K562 (cell line): ENCODE data around the gene PADI4. TPM values are rescaled to one million over a fixed set of nuclear protein-coding genes. Genes with fewer than 3 reads are reported as not detected.

Source experiments
- ATAC-seq: fragments of 200-7000 bp; cut with Tn5 transposase; 3 replicates; pipeline ENCODE4 v1.9.1; 2020; ENCODE audit warnings: moderate library complexity
- BruUV-seq: library from RNA; stranded (reverse); fragments of 400-500 nt; replicated peaks from 2 replicates; lab custom pipeline; 2021; lab: Mats Ljungman, UMichigan
- CTCF ChIA-PET: fragments of 300-600 bp; formaldehyde crosslinking; extraction: SDS; loops from one replicate; lab custom pipeline; 2021; ENCODE audit warnings: low intra/inter-chr PET ratio; lab: Yijun Ruan, JAX
- POLR2A ChIA-PET: fragments of 300-600, 350-650 bp; sonication (Branson Sonifier 250); formaldehyde crosslinking; extraction: SDS; loops from one replicate; lab custom pipeline; 2021; ENCODE audit warnings: antibody characterized with exemption, inconsistent platforms; lab: Yijun Ruan, JAX
- DNase-seq, 4 experiments: peaks; one replicate each; pipeline versions ENCODE4 v3.0.0 to v3.0.0-alpha.2; 2011 to 2018; ENCODE audit warnings: low spot score in 3 of 4, mixed read lengths in 3 of 4; ENCODE audit errors: extremely low read depth in 1 of 4
- FAIRE-seq: peaks from 2 replicates; lab custom pipeline; 2011; peaks lifted over from hg19 to GRCh38; lab: Jason Lieb, UNC
- H2AFZ ChIP-seq: 2 replicates; pipeline ENCODE4 v1.6.0; 2011; ENCODE audit warnings: low read depth, low read length, control low read depth, inconsistent platforms
- H3K27ac ChIP-seq: fragments of 200-600 bp; 3 replicates; pipeline ENCODE4 v1.8.0; 2011; ENCODE audit warnings: low read depth, mild to moderate bottlenecking, control low read depth, inconsistent platforms, low read length, moderate library complexity, mixed read lengths; ENCODE audit errors: extremely low read depth
- H3K27me3 ChIP-seq, 2 experiments: fragments of 300-600 bp in 1 of 2; 2 replicates in 1 of 2; 3 replicates in 1 of 2; pipeline versions ENCODE4 v1.6.0 to v1.8.0; 2011; ENCODE audit warnings: inconsistent platforms in 2 of 2, low read length in 2 of 2, mild to moderate bottlenecking in 1 of 2, mixed read lengths in 1 of 2, moderate library complexity in 1 of 2; ENCODE audit not compliant: control insufficient read depth in 2 of 2, insufficient read depth in 2 of 2
- H3K36me3 ChIP-seq: fragments of 300-600 bp; 3 replicates; pipeline ENCODE4 v1.8.0; 2011; ENCODE audit warnings: mild to moderate bottlenecking, low read length, inconsistent platforms; ENCODE audit not compliant: control insufficient read depth, insufficient read depth
- H3K4me1 ChIP-seq, 2 experiments: fragments of 200-600 bp in 1 of 2; replicated peaks in 1 of 2; 2 replicates in 1 of 2; 3 replicates in 1 of 2; pipeline versions ENCODE4 v1.5.1 to v1.8.0; 2011; ENCODE audit warnings: inconsistent platforms in 2 of 2, low read length in 2 of 2, mild to moderate bottlenecking in 1 of 2, mixed read lengths in 1 of 2, moderate library complexity in 1 of 2; ENCODE audit not compliant: control insufficient read depth in 2 of 2, insufficient read depth in 2 of 2
- H3K4me2 ChIP-seq: 2 replicates; pipeline ENCODE4 v1.6.1; 2011; ENCODE audit warnings: low read length, control low read depth, inconsistent platforms, mixed read lengths; ENCODE audit not compliant: insufficient read depth
- H3K4me3 ChIP-seq: fragments of 200-600 bp; sonication (generic), shearing (Covaris generic); 2 replicates; pipeline ENCODE4 v1.5.1; 2016; ENCODE audit warnings: control low read depth, inconsistent platforms
- H3K79me2 ChIP-seq: fragments of 200-600 bp; 3 replicates; pipeline ENCODE4 v1.8.0; 2011; ENCODE audit warnings: low read length, inconsistent platforms; ENCODE audit not compliant: control insufficient read depth, insufficient read depth
- H3K9ac ChIP-seq, 2 experiments: 2 replicates each; pipeline versions ENCODE4 v1.6.0 to v1.6.1; 2011; ENCODE audit warnings: low read depth in 2 of 2, low read length in 2 of 2, control low read depth in 1 of 2, inconsistent platforms in 1 of 2, mild to moderate bottlenecking in 1 of 2, mixed read lengths in 1 of 2; ENCODE audit not compliant: insufficient read depth in 1 of 2
- H3K9me1 ChIP-seq: one replicate; pipeline ENCODE4 v1.6.0; 2011; ENCODE audit warnings: inconsistent platforms, mild to moderate bottlenecking, low read length, moderate library complexity; ENCODE audit not compliant: control insufficient read depth, insufficient read depth
- H3K9me3 ChIP-seq: replicated peaks from 2 replicates; pipeline ENCODE4 v1.5.1; 2011; ENCODE audit warnings: low read depth, low read length, inconsistent platforms; ENCODE audit not compliant: control insufficient read depth, insufficient read depth
- H4K20me1 ChIP-seq: replicated peaks from 2 replicates; pipeline ENCODE4 v1.6.1; 2011; ENCODE audit warnings: low read length, inconsistent platforms, mixed read lengths; ENCODE audit not compliant: control insufficient read depth, insufficient read depth
- CBX1 ChIP-seq: sonication (generic); IDR thresholded peaks from 2 replicates; pipeline ENCODE4 v1.6.1; 2016; ENCODE audit warnings: antibody characterized with exemption, low read depth, mild to moderate bottlenecking
- CREB3L1 ChIP-seq: fragments of 450-650 bp; IDR thresholded peaks from 2 replicates; pipeline ENCODE4 v1.6.1; 2014; ENCODE audit warnings: low read depth, mild to moderate bottlenecking, moderate library complexity, borderline replicate concordance
- CXXC5 ChIP-seq: fragments of 250-450 bp; sonication (Bioruptor Pico); IDR thresholded peaks from 2 replicates; pipeline ENCODE4 v1.8.0; 2022; ENCODE audit warnings: inconsistent platforms, mild to moderate bottlenecking, moderate library complexity
- GATAD2A ChIP-seq: fragments of 450-650 bp; IDR thresholded peaks from 2 replicates; pipeline ENCODE4 v1.6.1; 2017
- HDAC2 ChIP-seq: fragments of 450-650 bp; IDR thresholded peaks from 2 replicates; pipeline ENCODE4 v1.6.1; 2016; ENCODE audit warnings: mild to moderate bottlenecking
- HOXB6 ChIP-seq: fragments of 250-450 bp; sonication (Bioruptor Pico); IDR thresholded peaks from 2 replicates; pipeline ENCODE4 v1.5.1; 2022; ENCODE audit warnings: mild to moderate bottlenecking, borderline replicate concordance
- KDM1A ChIP-seq, 2 experiments: fragments of 450-650 bp; IDR thresholded peaks; 2 replicates each; pipeline ENCODE4 v1.6.1; 2016; ENCODE audit warnings: mild to moderate bottlenecking in 2 of 2
- MEF2A ChIP-seq: IDR thresholded peaks from 2 replicates; pipeline ENCODE4 v1.6.1; 2011; ENCODE audit warnings: low read depth, mild to moderate bottlenecking, low read length, moderate library complexity; ENCODE audit not compliant: control insufficient read depth
- POU5F1 ChIP-seq: fragments of 150-350 bp; IDR thresholded peaks from 2 replicates; pipeline ENCODE4 v1.6.1; 2014; ENCODE audit warnings: borderline replicate concordance, low read length, low read depth, mild to moderate bottlenecking; ENCODE audit not compliant: partially characterized antibody
- RBM25 ChIP-seq: fragments of 200-400 bp; formaldehyde crosslinking; IDR thresholded peaks from 2 replicates; pipeline ENCODE4 v1.6.1; 2018; ENCODE audit warnings: low read length, low read depth, moderate library complexity; ENCODE audit not compliant: severe bottlenecking
- RCOR1 ChIP-seq, 2 experiments: IDR thresholded peaks; 2 replicates each; pipeline ENCODE4 v1.6.1; 2012; ENCODE audit warnings: low read depth in 2 of 2, low read length in 2 of 2, borderline replicate concordance in 1 of 2, improper control_type of control experiment in 1 of 2
- SMARCA5 ChIP-seq: fragments of 450-650 bp; IDR thresholded peaks from 2 replicates; pipeline ENCODE4 v1.6.1; 2016
- ZKSCAN1 ChIP-seq: fragments of 150-350 bp; IDR thresholded peaks from 2 replicates; pipeline ENCODE4 v1.6.1; 2016; ENCODE audit warnings: low read depth, low read length
- ZNF24 ChIP-seq: fragments of 450-650 bp; IDR thresholded peaks from 2 replicates; pipeline ENCODE4 v1.6.1; 2016
- ZNF41 ChIP-seq: fragments of 250-450 bp; sonication (Bioruptor Pico); conservative IDR thresholded peaks from 2 replicates; pipeline ENCODE4 v1.4.0; 2020; ENCODE audit warnings: mild to moderate bottlenecking
- ZNF695 ChIP-seq: fragments of 450-650 bp; formaldehyde crosslinking; IDR thresholded peaks from 2 replicates; pipeline ENCODE4 v1.4.0; 2020; ENCODE audit warnings: mild to moderate bottlenecking, moderate library complexity
- ZNF717 ChIP-seq: fragments of 250-450 bp; sonication (Bioruptor Pico); IDR thresholded peaks from 2 replicates; pipeline ENCODE4 v1.5.0; 2021
- ZNF830 ChIP-seq: fragments of 250-450 bp; sonication (Bioruptor Pico); IDR thresholded peaks from 2 replicates; pipeline ENCODE4 v1.5.0; 2021; ENCODE audit warnings: mild to moderate bottlenecking
- ZSCAN32 ChIP-seq: fragments of 450-650 bp; formaldehyde crosslinking; IDR thresholded peaks from 2 replicates; pipeline ENCODE4 v1.4.0; 2020; ENCODE audit warnings: mild to moderate bottlenecking, moderate library complexity
- WGBS: fragments of 100-300 bp; shearing (Covaris generic); methylation state at CpG from one replicate; pipeline ENCODE4 v1.1.6; 2016; ENCODE audit warnings: low coverage, mixed read lengths; ENCODE audit not compliant: insufficient coverage; ENCODE audit errors: missing lambda C conversion rate; 5-methylcytosine and 5-hydroxymethylcytosine counted together
- in situ Hi-C: fragments of 300-500 bp; cut with MboI; formaldehyde crosslinking; loops from 4 replicates; pipeline ENCODE4 v1.15.0; 2018; ENCODE audit warnings: inconsistent platforms, mixed read lengths
- intact Hi-C: fragments of 100-400 bp; cut with micrococcal nuclease; formaldehyde crosslinking; loops from 2 replicates; pipeline ENCODE4 v1.14.2; 2022
- polyA plus RNA-seq, 8 experiments: library from polyadenylated mRNA; depleted of rRNA in 4 of 8; stranded (reverse) in 5 of 8; unstranded in 3 of 8; fragments of >200 nt; fragmentation: Nextera tagmentation in 2 of 8; fragmentation: Illumina TruSeq in 1 of 8; extraction: Ambion mirVana in 2 of 8; extraction: Trizol in 1 of 8; gene quantifications; 2 replicates each; pipeline versions ENCODE4 v1.2.1 to v1.2.3, GENCODE V29; 2011 to 2014; ENCODE audit warnings: inconsistent platforms in 1 of 8, missing spikeins in 1 of 8
- total RNA-seq, 7 experiments: library from RNA; depleted of rRNA in 6 of 7; stranded (reverse); fragments of >200 nt in 6 of 7; fragmentation: Illumina TruSeq in 2 of 7; extraction: Trizol in 2 of 7; gene quantifications; 2 replicates each; pipeline versions ENCODE4 v1.2.1 to v1.2.3, GENCODE V29; 2011 to 2021; ENCODE audit warnings: low replicate concordance in 1 of 7
- TF ChIP-seq, protein P1 (sequence below): fragments of 450-650 bp; IDR thresholded peaks from 2 replicates; pipeline ENCODE4 v1.6.1; 2017; ENCODE audit warnings: mild to moderate bottlenecking, moderate library complexity

The PADI4 gene
- total and polyA plus RNA-seq, 9 of the 15 experiments (the other 6 are each of a cell fraction or from before 2014, with no cell fraction given): 0.22 to 0.33 TPM; not detected in 7

DNA sequence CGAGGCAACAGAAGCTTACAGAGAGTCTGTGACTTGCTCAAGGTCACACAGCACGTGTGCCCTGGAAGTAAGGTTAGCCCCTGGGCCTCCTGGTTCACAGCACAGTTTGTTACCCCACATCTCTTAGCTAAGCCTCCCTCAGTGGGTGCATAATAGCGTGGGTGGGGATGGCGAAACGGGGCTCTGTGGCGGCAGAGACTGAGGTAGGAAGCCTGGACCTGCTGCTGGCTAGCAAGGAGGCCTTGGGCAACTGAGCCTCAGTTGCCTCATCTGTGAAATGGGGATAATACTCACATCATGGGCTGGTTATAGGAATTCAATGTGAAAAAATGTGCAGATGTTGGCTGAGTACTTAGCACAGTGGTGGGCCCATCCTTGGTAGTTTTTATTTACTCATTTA lies 596 bp downstream of the PADI4 start:
- no peak for FAIRE-seq
- POLR2A ChIA-PET: interaction anchor here (0.6 kb wide), 1 partner anchor 55 kb away, joined by 3 read pairs; no protein-coding TSS in a partner anchor
- TF ChIP-seq CXXC5 (no peak), CBX1 (peak; percentile 62; the same call in 1 of the 2 replicates), RCOR1 (IDR thresholded peaks at IDR 0.05; ENCODE audit: borderline replicate concordance in 1 of 2, low read depth in 2 of 2, low read length in 2 of 2) (peak in 1 of 2 experiments; percentile 62; a peak in 1 of 4 replicates), GATAD2A (no peak), MEF2A (no peak), ZNF695 (CRISPR knock-in tag) (no peak), CREB3L1 (no peak), KDM1A (IDR thresholded peaks at IDR 0.05) (peak; percentile 63 to 80), RBM25 (peak; percentile 89), ZKSCAN1 (no peak), ZNF41 (CRISPR knock-in tag) (no peak), ZNF830 (CRISPR knock-in tag) (no peak), POU5F1 (no peak), SMARCA5 (peak; percentile 92), ZNF24 (no peak), ZNF717 (CRISPR knock-in tag) (no peak), ZSCAN32 (CRISPR knock-in tag) (no peak), HDAC2 (peak; percentile 37; the same call in 1 of the 2 replicates), HOXB6 (CRISPR knock-in tag) (no peak)
- TF ChIP-seq, protein P1, sequence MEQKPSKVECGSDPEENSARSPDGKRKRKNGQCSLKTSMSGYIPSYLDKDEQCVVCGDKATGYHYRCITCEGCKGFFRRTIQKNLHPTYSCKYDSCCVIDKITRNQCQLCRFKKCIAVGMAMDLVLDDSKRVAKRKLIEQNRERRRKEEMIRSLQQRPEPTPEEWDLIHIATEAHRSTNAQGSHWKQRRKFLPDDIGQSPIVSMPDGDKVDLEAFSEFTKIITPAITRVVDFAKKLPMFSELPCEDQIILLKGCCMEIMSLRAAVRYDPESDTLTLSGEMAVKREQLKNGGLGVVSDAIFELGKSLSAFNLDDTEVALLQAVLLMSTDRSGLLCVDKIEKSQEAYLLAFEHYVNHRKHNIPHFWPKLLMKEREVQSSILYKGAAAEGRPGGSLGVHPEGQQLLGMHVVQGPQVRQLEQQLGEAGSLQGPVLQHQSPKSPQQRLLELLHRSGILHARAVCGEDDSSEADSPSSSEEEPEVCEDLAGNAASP: no peak

More for the DNA sequence above, 596 bp downstream of the PADI4 start:
- WGBS: 32% methylated on average over 6 of the region's 6 CpGs
- no peak overlapping the region for H3K27ac ChIP-seq
- H3K9me3 ChIP-seq: no peaks in the 10 kb centered on the region
- no peak for DNase-seq
- peaks cover 7 to 38% of the 10 kb centered on the region in 2 experiments; a peak in 4 of 5 replicates for H3K27me3 ChIP-seq
- peaks cover 4% of the 10 kb centered on the region for H3K9me1 ChIP-seq
- peaks cover under 1% of the 10 kb centered on the region; the same call in 1 of the 2 replicates for H4K20me1 ChIP-seq
- no peak for ATAC-seq
- H2AFZ ChIP-seq: no peak overlapping the region
- in situ Hi-C loops (no loop called here), intact Hi-C loops (no loop called here)
- no peaks in the 10 kb centered on the region for H3K79me2 ChIP-seq
- CTCF ChIA-PET: interaction anchor here (0.7 kb wide), 1 partner anchor 76 kb away, joined by 3 read pairs; no protein-coding TSS in a partner anchor
- BruUV-seq: no TSS peak
- H3K4me1 ChIP-seq: peaks cover 13 to 16% of the 10 kb centered on the region in 2 experiments
- H3K4me3 ChIP-seq: no peak overlapping the region
- H3K36me3 ChIP-seq: no peaks in the 10 kb centered on the region
- H3K4me2 ChIP-seq: peak overlapping the region; percentile 22; the same call in 1 of the 2 replicates
- H3K9ac ChIP-seq: peak overlapping the region in 1 of 2 experiments; percentile 86; a peak in 1 of 4 replicates
